WERI-Rb-1 (cell line): ENCODE measurements around the gene BICRAL.
"Not testable (repeated sequence)": the region's sequence is repeated elsewhere in the genome, so short reads cannot be mapped to it uniquely, and the experiment has no call there.

Experiments used
- DNase-seq: peaks from one replicate; pipeline ENCODE4 v3.0.0-alpha.2; 2020
- H3K27ac ChIP-seq: fragments of 250-450 bp; sonication (Bioruptor Pico); 2 replicates; pipeline ENCODE4 v1.5.1; 2020; ENCODE audit warnings: mild to moderate bottlenecking, moderate library complexity
- H3K27me3 ChIP-seq: fragments of 250-450 bp; sonication (Bioruptor Pico); 2 replicates; pipeline ENCODE4 v1.5.1; 2021; ENCODE audit warnings: mild to moderate bottlenecking, low read depth, moderate library complexity; ENCODE audit not compliant: insufficient read depth, severe bottlenecking
- H3K36me3 ChIP-seq: fragments of 250-450 bp; sonication (Bioruptor Pico); 2 replicates; pipeline ENCODE4 v1.5.1; 2020; ENCODE audit warnings: mild to moderate bottlenecking, moderate library complexity
- H3K4me3 ChIP-seq: 2 replicates; pipeline ENCODE4 v1.5.1; 2011; ENCODE audit warnings: low read depth, mild to moderate bottlenecking, control low read depth, low read length
- H3K9me3 ChIP-seq: fragments of 250-450 bp; sonication (Bioruptor Pico); 2 replicates; pipeline ENCODE4 v1.5.1; 2021; ENCODE audit warnings: mild to moderate bottlenecking, moderate library complexity; ENCODE audit not compliant: severe bottlenecking
- TF ChIP-seq, protein P1 (sequence below): IDR thresholded peaks from 2 replicates; pipeline ENCODE4 v1.5.1; 2011; ENCODE audit warnings: low read depth, mild to moderate bottlenecking, control low read depth, inconsistent platforms, low read length

Gene BICRAL

DNA sequence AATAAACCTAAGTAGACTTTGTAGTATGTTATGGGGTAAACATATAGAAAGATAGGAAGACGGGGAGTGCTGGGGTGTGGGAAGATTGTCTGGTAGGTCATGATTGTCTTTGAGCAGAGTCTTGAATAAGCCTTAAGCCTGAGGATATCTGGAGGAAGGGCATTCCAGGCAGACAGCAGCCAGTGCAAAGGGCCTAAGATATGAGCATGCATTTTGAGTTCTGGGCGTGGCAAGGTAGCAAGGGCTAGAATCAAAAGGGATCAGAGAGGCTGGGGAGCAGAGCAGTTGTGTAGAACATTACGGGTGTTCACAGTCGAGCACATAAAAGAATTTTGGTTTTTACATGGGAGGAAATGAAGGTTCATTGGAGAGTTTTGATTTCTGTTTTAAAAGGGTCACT lies 14.3 kb downstream of the BICRAL start:
- H3K4me3 ChIP-seq: no peak overlapping the region
- no peaks in the 10 kb centered on the region for H3K27me3 ChIP-seq
- no peaks in the 10 kb centered on the region for H3K36me3 ChIP-seq
- TF ChIP-seq, protein P1, sequence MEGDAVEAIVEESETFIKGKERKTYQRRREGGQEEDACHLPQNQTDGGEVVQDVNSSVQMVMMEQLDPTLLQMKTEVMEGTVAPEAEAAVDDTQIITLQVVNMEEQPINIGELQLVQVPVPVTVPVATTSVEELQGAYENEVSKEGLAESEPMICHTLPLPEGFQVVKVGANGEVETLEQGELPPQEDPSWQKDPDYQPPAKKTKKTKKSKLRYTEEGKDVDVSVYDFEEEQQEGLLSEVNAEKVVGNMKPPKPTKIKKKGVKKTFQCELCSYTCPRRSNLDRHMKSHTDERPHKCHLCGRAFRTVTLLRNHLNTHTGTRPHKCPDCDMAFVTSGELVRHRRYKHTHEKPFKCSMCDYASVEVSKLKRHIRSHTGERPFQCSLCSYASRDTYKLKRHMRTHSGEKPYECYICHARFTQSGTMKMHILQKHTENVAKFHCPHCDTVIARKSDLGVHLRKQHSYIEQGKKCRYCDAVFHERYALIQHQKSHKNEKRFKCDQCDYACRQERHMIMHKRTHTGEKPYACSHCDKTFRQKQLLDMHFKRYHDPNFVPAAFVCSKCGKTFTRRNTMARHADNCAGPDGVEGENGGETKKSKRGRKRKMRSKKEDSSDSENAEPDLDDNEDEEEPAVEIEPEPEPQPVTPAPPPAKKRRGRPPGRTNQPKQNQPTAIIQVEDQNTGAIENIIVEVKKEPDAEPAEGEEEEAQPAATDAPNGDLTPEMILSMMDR: no peak
- DNase-seq: no peak
- H3K27ac ChIP-seq: no peak overlapping the region
- H3K9me3 ChIP-seq: no peaks in the 10 kb centered on the region

DNA sequence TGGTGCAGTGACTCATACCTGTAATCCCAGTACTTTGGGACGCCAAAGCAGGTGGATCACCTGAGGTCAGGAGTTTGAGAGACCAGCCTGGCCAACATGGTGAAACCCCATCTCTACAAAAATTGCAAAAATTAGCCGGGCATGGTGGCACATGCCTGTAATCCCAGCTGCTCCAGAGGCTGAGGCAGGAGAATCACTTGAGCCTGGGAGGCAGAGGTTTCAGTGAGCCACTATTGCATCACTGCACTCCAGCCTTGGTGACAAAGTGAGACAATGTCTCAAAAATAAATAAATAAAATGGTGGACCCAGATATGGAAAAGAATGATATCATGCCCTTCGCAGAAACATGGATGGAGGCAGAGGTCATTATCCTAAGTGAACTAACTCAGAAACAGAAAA lies 15.8 kb downstream of the BICRAL start:
- H3K9me3 ChIP-seq, DNase-seq, H3K27me3 ChIP-seq, H3K4me3 ChIP-seq, H3K36me3 ChIP-seq, H3K27ac ChIP-seq: not testable (repeated sequence)

DNA sequence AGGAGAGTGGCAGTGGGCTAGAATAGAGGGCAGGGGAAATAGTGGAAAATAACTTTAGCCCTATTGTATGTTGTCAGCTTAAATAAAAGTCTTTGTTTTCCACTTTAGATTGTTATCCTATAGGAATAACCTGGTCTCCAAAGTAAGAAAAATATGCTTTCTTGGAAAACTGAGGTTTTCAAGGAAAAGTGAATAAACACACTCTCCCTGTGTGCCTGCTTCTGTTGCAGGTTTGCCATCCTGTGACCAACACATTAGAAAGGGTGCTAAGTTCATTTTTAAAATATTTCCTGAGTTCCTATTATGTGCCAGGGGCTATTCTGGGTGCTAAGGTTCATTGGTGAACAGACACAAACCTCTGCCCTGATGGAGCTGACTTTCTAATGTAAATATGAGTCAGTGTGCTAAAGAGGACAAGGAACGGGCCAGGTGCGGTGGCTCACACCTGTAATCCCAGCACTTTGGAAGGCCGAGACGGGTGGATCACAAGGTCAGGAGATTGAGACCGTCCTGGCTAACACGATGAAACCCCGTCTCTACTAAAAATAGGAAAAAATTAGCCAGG lies 23.5 kb downstream of the BICRAL start:
- no peaks in the 10 kb centered on the region for H3K9me3 ChIP-seq
- TF ChIP-seq, protein P1: no peak
- H3K4me3 ChIP-seq: no peak overlapping the region
- H3K27ac ChIP-seq: no peak overlapping the region
- no peaks in the 10 kb centered on the region for H3K27me3 ChIP-seq
- no peaks in the 10 kb centered on the region for H3K36me3 ChIP-seq
- no peak for DNase-seq

DNA sequence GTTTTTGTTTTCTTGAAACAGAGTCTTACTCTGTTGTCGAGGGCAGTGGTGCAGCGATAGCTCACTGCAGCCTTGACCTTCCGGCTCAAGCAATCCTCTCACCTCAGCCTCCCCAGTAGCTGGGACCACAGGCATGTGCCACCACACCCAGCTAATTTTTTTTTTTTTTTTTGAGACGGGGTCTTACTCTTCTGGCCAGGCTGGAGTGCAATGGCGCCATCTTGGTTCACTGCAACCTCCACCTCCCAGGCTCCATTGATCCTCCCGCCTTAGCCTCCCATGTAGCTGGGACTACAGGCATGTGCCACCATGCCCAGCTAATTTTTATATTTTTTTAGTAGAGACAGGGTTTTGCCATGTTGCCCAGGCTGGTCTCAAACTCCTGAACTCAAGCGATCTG lies 24.5 kb downstream of the BICRAL start:
- not testable (repeated sequence) for H3K4me3 ChIP-seq, H3K27me3 ChIP-seq, H3K27ac ChIP-seq, H3K9me3 ChIP-seq, DNase-seq, H3K36me3 ChIP-seq

DNA sequence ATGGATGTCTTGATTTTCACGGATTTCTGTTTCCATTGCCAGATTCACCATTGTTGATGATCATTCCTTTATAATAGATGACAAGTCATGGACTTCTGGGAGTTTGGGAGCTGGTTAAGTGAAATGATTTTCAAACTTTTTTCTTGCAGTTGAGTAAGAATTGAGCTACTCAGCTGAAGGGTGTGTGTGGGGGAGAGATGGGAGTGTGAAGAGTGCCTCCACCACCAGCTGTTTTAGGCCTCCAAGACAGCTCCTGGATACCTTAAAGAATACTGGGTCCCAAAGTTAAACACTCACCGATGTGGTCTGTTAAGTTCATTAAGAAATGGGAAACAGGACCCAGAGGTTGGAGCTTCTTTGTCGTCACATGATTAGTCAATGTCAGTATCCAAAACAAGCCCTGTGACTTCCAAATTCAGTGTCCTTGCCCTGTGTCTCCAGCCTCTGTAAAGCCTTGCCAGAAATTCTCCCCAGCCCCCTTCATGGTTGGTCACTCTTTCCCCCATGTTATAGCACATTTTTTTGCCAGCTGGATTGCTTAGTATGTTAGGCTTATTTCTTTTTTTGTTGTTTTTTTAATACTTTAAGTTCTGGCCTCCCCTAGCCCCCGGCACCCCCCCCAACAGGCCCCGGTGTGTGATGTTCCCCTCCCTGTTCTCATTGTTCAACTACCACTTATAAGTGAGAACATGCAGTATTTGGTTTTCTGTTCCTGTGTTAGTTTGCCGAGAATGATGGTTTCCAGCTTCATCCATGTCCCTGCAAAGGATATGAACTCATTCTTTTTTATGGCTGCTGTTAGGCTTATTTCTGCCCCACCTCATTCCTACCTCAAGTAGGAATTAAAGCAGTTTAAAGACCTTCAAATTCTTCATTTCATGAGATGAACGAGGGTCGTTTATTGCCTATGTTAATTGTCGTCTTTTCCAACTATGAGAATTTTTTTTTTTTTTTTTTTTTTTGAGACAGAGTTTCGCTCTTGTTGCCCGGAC lies 26.9 kb downstream of the BICRAL start:
- no peak for DNase-seq
- Histone ChIP-seq H3K9me3 (no peaks in the 10 kb centered on the region), H3K4me3 (no peak overlapping the region), H3K36me3 (no peaks in the 10 kb centered on the region), H3K27me3 (no peaks in the 10 kb centered on the region), H3K27ac (no peak overlapping the region)
- TF ChIP-seq, protein P1: no peak

DNA sequence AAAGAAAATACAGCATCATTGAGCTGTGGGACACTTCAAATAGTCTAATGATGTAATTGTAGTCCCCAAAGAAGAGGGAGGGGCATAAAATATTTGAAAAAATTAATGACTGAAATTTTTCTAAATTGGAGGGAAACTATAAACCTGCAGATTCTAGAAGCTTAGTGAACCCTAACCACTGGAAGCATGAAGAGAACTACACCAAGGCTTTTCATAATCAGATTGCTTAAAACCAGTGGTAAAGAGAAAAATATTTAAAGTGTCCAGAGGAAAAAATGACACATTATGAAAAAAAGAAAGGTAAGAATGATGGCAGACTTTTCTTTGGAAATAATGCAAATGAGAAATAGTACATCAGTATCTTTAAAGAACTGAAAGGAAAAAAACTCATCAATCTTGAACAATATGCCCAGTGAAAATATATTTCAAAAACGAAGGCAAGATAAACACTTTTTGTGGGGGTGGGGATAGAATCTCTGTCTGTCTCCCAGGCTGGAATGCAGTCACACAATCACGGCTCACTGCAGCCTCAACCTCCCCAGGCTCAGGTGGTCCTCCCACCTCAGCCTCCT lies 31.3 kb downstream of the BICRAL start:
- no peak overlapping the region for H3K27ac ChIP-seq
- TF ChIP-seq, protein P1: no peak

More for the DNA sequence above, 31.3 kb downstream of the BICRAL start:
- no peak for DNase-seq
- Histone ChIP-seq H3K9me3 (no peaks in the 10 kb centered on the region), H3K4me3 (no peak overlapping the region), H3K27me3 (no peaks in the 10 kb centered on the region), H3K36me3 (no peaks in the 10 kb centered on the region)
